ENCODE measurements around the gene TMC8. TPM values are rescaled to one million over a fixed set of nuclear protein-coding genes. Genes with fewer than 3 reads are reported as not detected.
A peak's percentile ranks its signal among the peaks of the same experiment; 100 is the strongest.
"Not testable (repeated sequence)": the region's sequence is repeated elsewhere in the genome, so short reads cannot be mapped to it uniquely, and the experiment has no call there.

TMC8 gene
- polyA plus RNA-seq, 1 donor = 7.6 TPM

- WGBS (ENCODE audit: insufficient coverage, low lambda C conversion rate) = 100% methylated on average over 1 of the region's 16 CpGs
- H3K4me1 ChIP-seq (ENCODE audit: control insufficient read depth, insufficient read depth, low read length) = peaks cover 35% of the 10 kb centered on the region
- H3K27me3 ChIP-seq (ENCODE audit: control insufficient read depth, insufficient read depth, low read length) = no peaks in the 10 kb centered on the region
- H3K9me3 ChIP-seq (ENCODE audit: control insufficient read depth, low read depth, low read length) = no peaks in the 10 kb centered on the region
- DNase-seq = no peak
- no peaks in the 10 kb centered on the region for H3K36me3 ChIP-seq (ENCODE audit: control insufficient read depth, insufficient read depth, low read length)
- H3K4me3 ChIP-seq (ENCODE audit: low read length) = no peak overlapping the region
- no peak overlapping the region for H3K27ac ChIP-seq (ENCODE audit: low read length)
Measured at GRCh38 chr17:78164748-78165607, 34.4 kb downstream of the TMC8 start.

DNA sequence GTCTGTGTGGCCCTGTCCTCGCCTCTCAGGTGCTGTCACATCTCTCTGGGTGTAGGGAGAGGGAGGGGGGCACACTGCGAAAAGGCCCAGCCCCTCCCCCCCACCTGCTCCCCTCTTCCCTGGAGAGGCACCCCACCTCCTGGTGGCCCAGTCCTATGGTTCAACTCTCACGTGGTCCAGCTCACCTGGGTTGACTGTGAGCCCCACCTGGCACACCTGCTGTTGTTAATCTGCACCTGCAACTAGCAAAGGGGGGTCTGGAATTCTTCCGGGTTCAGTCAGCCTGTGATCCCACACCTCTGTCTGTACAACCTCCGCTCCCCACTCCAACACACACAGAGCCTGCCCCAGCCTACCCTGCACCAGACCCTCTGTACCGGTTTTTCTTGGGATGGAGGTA lies 35.8 kb downstream of the TMC8 start:
- DNase-seq = peak; percentile 78 to 89
- no CpG with 5 or more reads among the region's 6 CpGs for WGBS (ENCODE audit: insufficient coverage, low lambda C conversion rate)
- peak overlapping the region; percentile 17 for H3K27ac ChIP-seq (ENCODE audit: low read length)
- no peak overlapping the region for H3K4me3 ChIP-seq (ENCODE audit: low read length)
- peaks cover 31% of the 10 kb centered on the region for H3K4me1 ChIP-seq (ENCODE audit: control insufficient read depth, insufficient read depth, low read length)
- H3K36me3 ChIP-seq (ENCODE audit: control insufficient read depth, insufficient read depth, low read length) = peaks cover 9% of the 10 kb centered on the region
- no peaks in the 10 kb centered on the region for H3K9me3 ChIP-seq (ENCODE audit: control insufficient read depth, low read depth, low read length)
- H3K27me3 ChIP-seq (ENCODE audit: control insufficient read depth, insufficient read depth, low read length) = no peaks in the 10 kb centered on the region

DNA sequence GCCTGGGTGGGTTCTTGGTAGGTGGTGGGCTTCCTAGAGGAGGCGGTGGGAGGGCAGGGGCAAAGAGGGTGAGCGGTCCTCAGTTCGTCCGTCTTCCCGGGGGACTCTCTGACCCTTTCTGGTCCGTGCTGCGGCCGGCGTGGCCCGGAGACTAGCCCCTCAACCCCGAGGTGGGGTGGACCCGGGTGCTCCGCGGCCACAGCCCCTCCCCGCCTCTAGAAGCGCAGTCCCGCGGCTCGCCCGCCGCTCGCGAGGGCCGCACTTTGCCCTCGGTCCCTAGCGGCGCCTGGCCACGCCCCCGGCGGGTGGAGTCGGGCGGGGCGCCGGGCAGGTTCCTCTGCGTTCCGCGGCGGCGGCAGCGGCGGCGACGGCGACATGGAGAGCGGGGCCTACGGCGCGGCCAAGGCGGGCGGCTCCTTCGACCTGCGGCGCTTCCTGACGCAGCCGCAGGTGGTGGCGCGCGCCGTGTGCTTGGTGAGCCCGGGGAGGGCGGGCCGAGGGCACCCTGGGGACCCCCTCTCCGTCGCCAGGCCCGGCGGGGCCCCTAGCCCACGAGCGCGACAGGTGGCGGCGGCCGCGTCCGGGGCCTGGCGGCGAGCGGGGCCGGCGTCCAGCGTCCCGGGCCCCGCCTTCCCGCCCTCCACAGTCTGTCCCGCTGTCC lies 37.8 kb downstream of the TMC8 start, which contains the start of gene SYNGR2:
TSS of gene SYNGR2 (plus strand) at position 340 of the 661 bp plus-strand sequence. CDS start at position 376, 36 bp downstream.
- Histone ChIP-seq H3K4me3 (ENCODE audit: low read length) (peak within 1 kb of the TSS; percentile 77), H3K36me3 (ENCODE audit: control insufficient read depth, insufficient read depth, low read length) (peaks cover 27% of the 10 kb centered on the region), H3K27ac (ENCODE audit: low read length) (peak within 1 kb of the TSS; percentile 65), H3K27me3 (ENCODE audit: control insufficient read depth, insufficient read depth, low read length) (no peaks in the 10 kb centered on the region), H3K4me1 (ENCODE audit: control insufficient read depth, insufficient read depth, low read length) (peaks cover 45% of the 10 kb centered on the region), H3K9me3 (ENCODE audit: control insufficient read depth, low read depth, low read length) (no peaks in the 10 kb centered on the region)
- WGBS (ENCODE audit: insufficient coverage, low lambda C conversion rate) = no CpG with 5 or more reads among the region's 84 CpGs
- peak; percentile 84 to 91 for DNase-seq

GRCh38 chr17:78168903-78169793 lies 38.6 kb downstream of the TMC8 start:
- Histone ChIP-seq H3K4me1 (ENCODE audit: control insufficient read depth, insufficient read depth, low read length) (peaks cover 52% of the 10 kb centered on the region), H3K27ac (ENCODE audit: low read length) (peak overlapping the region; percentile 51)
- WGBS (ENCODE audit: insufficient coverage, low lambda C conversion rate) = no CpG with 5 or more reads among the region's 38 CpGs

GRCh38 chr17:78170692-78171590 lies 40.4 kb downstream of the TMC8 start:
- Histone ChIP-seq H3K36me3 (ENCODE audit: control insufficient read depth, insufficient read depth, low read length) (peaks cover 51% of the 10 kb centered on the region), H3K4me3 (ENCODE audit: low read length) (no peak overlapping the region), H3K27ac (ENCODE audit: low read length) (no peak overlapping the region), H3K9me3 (ENCODE audit: control insufficient read depth, low read depth, low read length) (no peaks in the 10 kb centered on the region), H3K4me1 (ENCODE audit: control insufficient read depth, insufficient read depth, low read length) (peaks cover 68% of the 10 kb centered on the region), H3K27me3 (ENCODE audit: control insufficient read depth, insufficient read depth, low read length) (no peaks in the 10 kb centered on the region)
- no peak for DNase-seq
- WGBS (ENCODE audit: insufficient coverage, low lambda C conversion rate) = no CpG with 5 or more reads among the region's 31 CpGs

More at GRCh38 chr17:78168903-78169793, 38.6 kb downstream of the TMC8 start:
- peak in 1 of 2 donors; percentile 72 for DNase-seq
- Histone ChIP-seq H3K4me3 (ENCODE audit: low read length) (peak overlapping the region; percentile 77), H3K9me3 (ENCODE audit: control insufficient read depth, low read depth, low read length) (no peaks in the 10 kb centered on the region), H3K27me3 (ENCODE audit: control insufficient read depth, insufficient read depth, low read length) (no peaks in the 10 kb centered on the region), H3K36me3 (ENCODE audit: control insufficient read depth, insufficient read depth, low read length) (peaks cover 33% of the 10 kb centered on the region)

DNA sequence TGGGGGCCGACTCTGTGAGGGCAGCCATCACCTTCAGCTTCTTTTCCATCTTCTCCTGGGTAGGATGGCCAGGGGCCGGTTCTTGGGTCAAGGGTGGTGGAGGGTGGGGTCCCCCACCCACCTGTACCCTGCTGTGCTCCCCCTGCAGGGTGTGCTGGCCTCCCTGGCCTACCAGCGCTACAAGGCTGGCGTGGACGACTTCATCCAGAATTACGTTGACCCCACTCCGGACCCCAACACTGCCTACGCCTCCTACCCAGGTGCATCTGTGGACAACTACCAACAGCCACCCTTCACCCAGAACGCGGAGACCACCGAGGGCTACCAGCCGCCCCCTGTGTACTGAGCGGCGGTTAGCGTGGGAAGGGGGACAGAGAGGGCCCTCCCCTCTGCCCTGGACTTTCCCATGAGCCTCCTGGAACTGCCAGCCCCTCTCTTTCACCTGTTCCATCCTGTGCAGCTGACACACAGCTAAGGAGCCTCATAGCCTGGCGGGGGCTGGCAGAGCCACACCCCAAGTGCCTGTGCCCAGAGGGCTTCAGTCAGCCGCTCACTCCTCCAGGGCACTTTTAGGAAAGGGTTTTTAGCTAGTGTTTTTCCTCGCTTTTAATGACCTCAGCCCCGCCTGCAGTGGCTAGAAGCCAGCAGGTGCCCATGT lies 41.1 kb downstream of the TMC8 start:
- DNase-seq; H3K27me3 ChIP-seq (ENCODE audit: control insufficient read depth, insufficient read depth, low read length); H3K4me3 ChIP-seq (ENCODE audit: low read length); H3K9me3 ChIP-seq (ENCODE audit: control insufficient read depth, low read depth, low read length): not testable (repeated sequence)
- peaks cover 52% of the 10 kb centered on the region for H3K36me3 ChIP-seq (ENCODE audit: control insufficient read depth, insufficient read depth, low read length)
- peaks cover 70% of the 10 kb centered on the region for H3K4me1 ChIP-seq (ENCODE audit: control insufficient read depth, insufficient read depth, low read length)
- H3K27ac ChIP-seq (ENCODE audit: low read length) = peak overlapping the region; percentile 65
- WGBS (ENCODE audit: insufficient coverage, low lambda C conversion rate) = no CpG with 5 or more reads among the region's 19 CpGs

DNA sequence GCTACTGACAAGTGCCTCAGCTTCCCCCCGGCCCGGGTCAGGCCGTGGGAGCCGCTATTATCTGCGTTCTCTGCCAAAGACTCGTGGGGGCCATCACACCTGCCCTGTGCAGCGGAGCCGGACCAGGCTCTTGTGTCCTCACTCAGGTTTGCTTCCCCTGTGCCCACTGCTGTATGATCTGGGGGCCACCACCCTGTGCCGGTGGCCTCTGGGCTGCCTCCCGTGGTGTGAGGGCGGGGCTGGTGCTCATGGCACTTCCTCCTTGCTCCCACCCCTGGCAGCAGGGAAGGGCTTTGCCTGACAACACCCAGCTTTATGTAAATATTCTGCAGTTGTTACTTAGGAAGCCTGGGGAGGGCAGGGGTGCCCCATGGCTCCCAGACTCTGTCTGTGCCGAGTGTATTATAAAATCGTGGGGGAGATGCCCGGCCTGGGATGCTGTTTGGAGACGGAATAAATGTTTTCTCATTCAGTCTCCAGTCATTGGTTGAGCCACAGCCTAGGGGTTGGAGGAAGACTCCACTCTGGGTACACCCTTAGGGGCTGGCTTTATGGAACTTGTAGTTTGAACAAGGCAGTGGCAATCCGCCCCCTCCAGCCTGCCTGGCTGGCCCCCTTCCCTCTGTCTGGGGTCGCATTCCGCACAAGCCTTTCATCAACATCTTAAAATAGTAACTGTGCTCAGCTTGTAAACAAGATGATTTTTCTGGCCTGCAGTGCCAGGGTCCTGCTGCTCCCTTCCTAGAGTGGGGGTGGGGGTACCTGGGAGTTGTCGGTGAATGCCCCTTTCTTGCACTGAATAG lies 41.9 kb downstream of the TMC8 start:
- peaks cover 73% of the 10 kb centered on the region for H3K4me1 ChIP-seq (ENCODE audit: control insufficient read depth, insufficient read depth, low read length)
- peaks cover 52% of the 10 kb centered on the region for H3K36me3 ChIP-seq (ENCODE audit: control insufficient read depth, insufficient read depth, low read length)
- no peaks in the 10 kb centered on the region for H3K27me3 ChIP-seq (ENCODE audit: control insufficient read depth, insufficient read depth, low read length)
- H3K9me3 ChIP-seq (ENCODE audit: control insufficient read depth, low read depth, low read length) = no peaks in the 10 kb centered on the region
- H3K27ac ChIP-seq (ENCODE audit: low read length) = peak overlapping the region; percentile 65
- no CpG with 5 or more reads among the region's 19 CpGs for WGBS (ENCODE audit: insufficient coverage, low lambda C conversion rate)
- H3K4me3 ChIP-seq (ENCODE audit: low read length) = no peak overlapping the region
- DNase-seq = peak; percentile 50 to 74

DNA sequence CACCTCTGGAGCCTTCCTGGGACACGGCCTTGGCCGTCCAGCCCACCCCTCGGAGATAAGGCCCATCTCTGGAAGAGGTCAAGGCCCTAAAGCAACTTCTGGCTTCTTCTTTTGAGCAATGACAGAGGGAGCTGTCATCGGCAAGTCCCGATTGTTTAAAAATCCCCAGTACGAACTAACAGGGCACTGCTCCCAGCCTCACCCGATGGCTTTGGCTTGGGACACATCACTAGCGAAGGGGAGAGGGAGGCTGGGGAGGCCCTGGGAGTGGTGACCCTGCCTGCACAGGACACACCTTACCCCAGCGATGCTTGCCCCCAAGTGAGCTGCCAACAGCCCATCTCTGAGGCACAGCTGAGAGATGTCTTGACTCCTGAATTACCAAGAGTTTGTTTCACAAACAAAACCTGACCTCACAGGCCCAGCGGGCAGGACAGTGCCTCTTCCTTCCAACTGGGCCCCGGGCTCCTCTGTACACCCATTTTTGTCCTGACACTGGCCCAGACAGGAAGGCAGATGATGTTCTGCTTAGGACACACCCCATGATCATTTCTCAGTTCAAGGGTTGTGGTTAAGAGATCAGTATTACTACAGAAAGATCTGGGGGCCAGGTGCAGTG lies 42.6 kb downstream of the TMC8 start:
- peak in 1 of 2 donors; percentile 47 for DNase-seq
- Histone ChIP-seq H3K4me3 (ENCODE audit: low read length) (no peak overlapping the region), H3K27me3 (ENCODE audit: control insufficient read depth, insufficient read depth, low read length) (no peaks in the 10 kb centered on the region), H3K4me1 (ENCODE audit: control insufficient read depth, insufficient read depth, low read length) (peaks cover 68% of the 10 kb centered on the region), H3K27ac (ENCODE audit: low read length) (peak overlapping the region; percentile 48), H3K36me3 (ENCODE audit: control insufficient read depth, insufficient read depth, low read length) (peaks cover 52% of the 10 kb centered on the region), H3K9me3 (ENCODE audit: control insufficient read depth, low read depth, low read length) (no peaks in the 10 kb centered on the region)
- WGBS (ENCODE audit: insufficient coverage, low lambda C conversion rate) = no CpG with 5 or more reads among the region's 11 CpGs

All from large intestine (tissue), 3 donors.